ENCODE data around the gene TESMIN. TPM values are rescaled to one million over a fixed set of nuclear protein-coding genes. Genes with fewer than 3 reads are reported as not detected.

The TESMIN gene
- polyA plus RNA-seq, 1 donor, result 0.53 TPM

DNA sequence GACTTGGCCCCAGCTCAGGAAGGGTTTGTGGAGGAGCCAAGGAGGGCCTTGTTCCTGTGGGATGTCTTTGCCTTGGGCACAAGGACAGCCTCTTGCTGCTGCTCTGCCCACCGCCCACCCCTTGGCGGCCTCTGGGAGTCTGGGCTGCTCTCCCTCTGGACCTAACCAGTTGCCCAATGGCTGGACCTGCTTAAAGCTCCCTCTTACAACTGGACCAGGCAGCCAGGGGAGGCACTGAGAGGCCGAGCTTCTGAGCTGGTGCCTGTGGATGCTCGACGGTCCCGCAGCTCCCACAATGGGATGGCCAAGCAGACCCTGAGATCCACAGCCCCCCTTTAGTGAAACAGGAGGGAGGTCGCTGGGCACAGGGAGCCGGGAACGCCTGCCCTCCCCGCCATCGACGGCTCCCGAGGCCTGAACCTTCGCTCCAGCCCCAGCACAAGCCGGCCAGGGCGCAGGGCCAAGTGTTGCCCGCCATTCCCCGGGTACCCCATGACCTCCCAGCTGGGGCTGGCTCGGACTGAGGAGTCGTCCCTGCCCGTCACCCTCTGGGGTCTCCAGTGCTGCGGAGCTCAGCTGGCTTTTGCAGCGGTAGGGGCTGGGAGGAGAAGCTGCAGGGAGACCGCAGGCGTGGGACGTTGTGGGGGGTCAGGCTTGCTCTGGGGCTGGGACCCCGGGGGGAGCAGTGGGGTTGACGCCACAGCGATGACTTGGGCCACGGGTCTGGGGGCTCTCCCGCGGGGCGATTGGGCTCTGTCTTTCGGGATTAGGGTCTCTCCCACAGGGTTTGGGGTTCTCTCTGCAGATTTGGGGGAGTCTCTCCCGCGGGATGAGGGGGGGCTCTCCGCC, 67.6 kb downstream of the TESMIN start:
- no peak for DNase-seq (ENCODE audit: low read depth)

DNA sequence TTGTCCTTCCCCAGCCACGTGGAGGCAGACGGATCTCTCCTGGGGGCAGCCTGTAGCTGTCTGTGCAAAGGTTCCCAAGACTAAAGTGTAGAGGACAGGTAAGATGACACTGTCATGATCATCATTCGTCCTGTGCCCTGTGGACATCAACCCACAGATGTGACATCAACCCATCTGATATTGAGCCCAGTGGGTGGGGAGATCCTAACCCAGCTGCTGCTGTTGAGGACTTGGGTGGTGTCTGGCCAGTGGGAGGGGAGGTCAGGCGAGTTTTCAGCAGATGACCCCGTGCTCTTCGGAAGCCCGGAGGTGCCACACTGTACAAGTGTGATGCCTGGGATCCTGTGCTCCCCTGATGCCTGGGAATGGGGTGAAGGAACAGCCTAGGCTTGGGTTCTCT, 68.2 kb downstream of the TESMIN start:
- no peak for DNase-seq (ENCODE audit: low read depth)

DNA sequence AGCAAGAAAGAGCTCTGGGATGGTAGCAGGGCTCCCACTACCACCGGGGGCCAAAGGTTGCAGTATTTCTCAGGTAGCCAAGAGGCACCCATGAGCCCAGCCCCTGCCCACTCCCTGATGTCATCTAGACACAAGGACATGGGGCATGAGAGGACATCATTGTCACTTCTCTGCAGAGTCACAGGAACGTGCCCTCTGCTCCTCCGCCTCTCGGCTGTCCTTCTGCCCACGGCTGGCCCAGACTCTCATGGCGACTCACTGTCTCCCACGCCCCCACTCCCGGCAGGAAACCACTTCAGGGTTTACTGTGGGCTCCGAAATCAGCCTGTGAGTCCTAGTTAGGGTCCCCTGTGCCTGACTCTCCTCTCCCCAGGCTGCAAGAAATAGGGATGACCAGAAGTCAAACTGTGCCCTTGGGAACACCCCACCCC, 68.8 kb downstream of the TESMIN start:
- no peak for DNase-seq (ENCODE audit: low read depth)

DNA sequence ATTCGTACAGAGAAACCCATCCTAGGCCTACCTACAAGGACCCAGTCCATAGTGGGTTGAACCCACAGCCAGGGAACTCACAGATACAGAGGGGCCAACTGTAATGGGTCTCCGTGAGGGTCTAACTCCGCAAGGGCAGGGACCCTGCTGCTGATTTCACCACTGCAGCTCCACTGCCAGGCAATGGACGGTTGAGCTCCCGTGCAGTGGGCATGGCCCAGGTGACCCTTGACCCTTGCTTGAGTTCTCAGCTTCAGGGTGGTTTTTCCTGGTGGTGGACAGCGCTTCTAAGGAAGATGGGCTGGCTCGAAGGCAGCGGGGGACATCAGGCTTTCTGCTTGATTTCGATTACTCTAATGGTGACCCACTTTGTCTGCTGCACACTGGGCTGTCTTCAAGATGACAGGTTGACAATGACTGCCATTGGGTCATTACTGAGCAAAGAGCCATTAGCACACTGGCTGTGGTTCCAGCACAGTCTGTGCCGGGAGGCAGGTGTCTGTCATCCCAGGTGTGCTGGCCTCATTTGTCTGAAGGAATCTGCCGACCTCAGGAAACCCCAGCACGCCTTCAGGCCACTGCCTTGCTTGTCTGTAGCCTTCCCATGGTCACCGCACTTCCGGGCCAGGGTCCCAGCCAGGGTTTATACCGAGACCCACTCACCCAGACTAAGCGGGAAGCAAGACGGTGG, 70.6 kb downstream of the TESMIN start:
- DNase-seq (ENCODE audit: low read depth), result no peak

DNA sequence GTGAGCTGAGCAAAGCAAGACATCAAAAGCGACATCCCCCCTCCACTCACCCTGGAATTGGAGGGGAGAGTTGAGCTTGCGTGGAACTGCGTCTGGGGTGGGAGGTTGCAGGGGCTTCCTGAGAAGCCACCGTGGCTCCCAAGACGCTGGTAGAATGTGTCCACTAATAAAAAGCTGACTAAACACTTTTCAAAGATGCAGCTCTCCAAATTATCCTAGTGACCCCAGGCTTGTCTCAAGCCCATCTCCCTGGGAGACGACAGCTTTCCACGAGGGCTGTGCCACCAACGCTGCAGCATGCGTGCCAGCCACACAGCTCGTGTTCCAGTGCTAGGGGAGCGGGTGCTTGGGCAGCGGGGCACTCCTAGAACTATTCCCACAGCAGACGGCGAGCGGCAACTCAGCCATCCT, 73.3 kb downstream of the TESMIN start:
- DNase-seq (ENCODE audit: low read depth), result no peak

DNA sequence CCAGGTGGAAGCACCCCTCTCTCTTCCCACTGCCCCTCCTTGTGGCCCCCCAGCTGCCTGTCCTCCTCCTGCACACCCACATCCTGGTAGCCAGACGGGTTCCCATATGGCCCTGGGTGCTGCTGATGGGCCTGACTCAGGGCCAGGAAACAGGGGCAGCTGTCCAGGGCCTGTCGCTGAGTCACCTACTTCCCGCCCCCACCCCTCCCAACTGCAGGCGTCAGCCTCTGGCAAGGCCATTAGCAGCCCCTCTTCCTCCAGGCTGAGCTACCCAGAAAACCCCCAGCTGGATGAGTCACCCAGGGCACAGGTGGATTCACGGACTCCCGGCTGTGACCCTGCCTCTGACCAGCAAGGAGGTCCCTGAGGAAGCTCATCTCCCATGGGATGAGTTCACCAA, 73.9 kb downstream of the TESMIN start:
- DNase-seq (ENCODE audit: low read depth), result no peak

DNA sequence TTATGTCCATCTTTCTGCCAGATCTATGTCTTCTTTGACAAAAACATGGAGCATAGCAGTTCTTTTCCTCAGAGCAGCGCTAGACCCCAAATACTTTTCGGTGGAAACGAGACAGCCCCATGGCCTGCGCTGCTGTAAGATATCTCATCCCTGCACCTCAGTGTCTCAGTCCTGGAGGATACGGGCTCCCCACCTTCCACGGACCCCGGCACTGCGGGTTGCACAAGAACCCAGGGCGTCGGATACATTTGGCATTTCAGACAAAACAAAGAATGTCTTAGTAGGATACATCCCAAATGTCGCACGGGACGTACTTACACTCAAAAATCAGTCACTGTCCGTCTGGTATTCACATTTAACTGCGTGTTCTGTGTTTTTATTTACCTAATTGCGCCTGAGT, 76.9 kb downstream of the TESMIN start:
- DNase-seq (ENCODE audit: low read depth), result no peak

DNA sequence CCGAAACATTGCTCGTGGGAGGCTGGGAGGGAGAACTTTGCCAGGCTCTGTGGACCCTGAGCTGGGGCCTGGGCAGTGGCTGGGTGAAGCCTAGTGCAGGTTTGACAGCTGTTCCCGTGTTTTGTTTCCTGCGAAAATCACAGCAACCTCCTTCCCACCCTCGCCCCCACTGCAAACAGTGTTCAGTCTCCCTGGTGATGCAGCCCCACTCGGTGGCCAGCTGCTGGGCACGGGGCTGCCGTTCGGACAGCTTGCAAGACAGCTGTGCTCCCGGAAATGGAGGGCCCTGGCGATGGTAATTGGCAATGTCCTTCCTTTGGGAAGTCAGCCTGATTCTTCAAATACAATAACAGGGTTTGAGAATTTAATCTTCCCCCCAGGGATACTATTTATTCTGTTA, 77.3 kb downstream of the TESMIN start:
- DNase-seq (ENCODE audit: low read depth), result no peak

DNA sequence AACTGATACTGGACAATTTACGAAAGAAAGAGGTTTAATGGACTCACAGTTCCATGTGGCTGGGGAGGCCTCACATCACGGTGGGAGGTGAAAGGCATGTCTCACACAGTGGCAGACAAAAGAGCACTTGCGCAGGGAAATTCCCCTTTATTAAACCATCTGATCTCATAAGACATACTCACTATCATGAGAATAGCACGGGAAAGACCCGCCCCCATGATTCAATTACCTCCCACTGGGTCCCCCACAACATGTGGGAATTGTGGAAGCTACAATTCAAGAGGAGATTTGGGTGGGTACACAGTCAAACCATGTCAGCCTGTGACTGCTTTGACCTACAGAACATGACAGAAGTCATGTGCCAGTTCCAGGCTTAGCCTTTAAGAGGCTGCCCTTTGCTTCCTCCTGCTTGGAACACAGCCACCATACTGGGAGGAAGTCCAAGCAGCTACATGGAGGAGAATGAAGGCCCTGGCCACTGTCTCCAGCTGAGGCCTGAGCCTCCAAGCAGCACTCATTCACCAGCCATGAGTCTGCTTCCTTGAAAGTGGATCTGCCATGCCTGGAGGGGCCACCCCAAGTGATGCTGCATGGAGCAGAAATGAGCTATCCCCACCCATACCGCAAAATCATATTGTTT, 77.9 kb downstream of the TESMIN start:
- no peak for DNase-seq (ENCODE audit: low read depth)

DNA sequence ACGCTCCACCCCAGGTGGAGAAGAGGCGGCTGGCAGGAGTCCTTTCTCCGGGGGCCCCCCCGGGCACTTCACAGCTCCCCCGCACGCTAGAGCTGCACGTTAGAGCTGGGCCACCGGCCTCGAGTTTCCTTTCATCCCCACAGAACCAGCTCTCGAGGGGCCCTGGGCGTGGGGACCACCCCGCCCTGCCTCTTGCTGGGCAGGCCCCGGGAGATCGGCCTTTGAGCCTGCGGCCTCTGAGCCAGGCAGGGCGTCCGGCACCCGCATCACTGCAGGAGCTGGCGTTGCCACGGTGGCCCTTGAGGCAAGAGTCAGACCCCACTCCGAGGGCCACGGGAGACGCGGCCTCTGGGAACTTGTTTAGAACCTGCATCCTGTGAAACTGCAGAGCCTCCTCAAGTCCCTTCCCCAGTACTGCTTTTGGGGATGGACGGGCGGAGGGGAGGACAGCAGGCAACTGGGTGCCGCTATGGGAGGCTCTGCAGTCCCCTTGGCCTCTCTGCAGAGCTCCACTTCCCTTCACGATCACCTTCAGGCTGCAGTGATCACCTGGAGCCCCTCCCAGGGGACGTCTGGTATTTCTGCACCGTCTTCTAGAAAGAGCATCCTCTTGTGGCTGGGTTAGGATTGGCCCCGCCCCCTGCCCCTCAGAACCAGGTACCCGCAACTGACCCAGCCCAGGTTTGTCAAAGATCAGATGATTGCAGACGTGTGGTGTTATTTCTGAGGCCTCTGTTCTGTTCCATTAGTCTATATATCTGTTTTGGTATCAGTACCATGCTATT, 80.9 kb downstream of the TESMIN start:
- DNase-seq (ENCODE audit: low read depth), result no peak

DNA sequence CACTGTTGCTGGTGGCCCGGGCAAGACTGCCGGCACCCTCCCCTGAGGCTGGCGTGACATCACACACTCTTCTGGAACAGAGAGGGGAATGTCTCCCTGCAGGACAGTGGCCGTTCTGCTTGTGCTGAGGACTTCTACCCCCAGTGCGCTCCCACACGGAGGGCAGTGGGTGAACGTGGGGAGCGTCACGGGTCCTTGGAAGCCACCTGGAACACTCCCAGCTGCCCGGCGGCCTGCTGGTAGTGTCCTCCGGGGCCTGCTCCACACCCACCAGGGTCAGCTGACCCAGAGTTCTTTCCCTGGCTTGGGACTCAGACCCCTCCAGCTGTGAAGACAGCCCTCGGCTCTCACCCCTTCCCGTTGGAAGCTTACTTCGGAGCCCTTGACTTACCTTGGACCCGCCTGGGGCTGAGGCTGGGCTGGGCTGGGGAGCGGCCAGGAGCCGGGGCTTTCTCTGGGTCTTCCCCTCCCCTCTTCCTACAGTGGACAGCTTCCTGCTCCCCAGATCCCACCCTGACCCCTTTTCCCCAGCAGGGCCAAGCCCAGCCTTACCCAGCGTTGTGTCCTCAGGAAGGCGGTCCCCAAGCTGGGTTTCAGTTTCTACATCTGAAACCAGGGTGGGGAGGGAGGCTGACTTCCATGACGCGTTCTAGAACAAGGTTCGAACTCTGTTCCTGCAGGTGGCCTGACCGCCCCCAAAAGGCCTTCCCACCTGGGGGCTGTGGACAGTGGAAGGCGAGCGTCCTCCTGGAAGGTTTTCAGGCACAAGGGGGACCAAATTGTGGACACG, 81.8 kb downstream of the TESMIN start:
- DNase-seq (ENCODE audit: low read depth), result no peak

DNA sequence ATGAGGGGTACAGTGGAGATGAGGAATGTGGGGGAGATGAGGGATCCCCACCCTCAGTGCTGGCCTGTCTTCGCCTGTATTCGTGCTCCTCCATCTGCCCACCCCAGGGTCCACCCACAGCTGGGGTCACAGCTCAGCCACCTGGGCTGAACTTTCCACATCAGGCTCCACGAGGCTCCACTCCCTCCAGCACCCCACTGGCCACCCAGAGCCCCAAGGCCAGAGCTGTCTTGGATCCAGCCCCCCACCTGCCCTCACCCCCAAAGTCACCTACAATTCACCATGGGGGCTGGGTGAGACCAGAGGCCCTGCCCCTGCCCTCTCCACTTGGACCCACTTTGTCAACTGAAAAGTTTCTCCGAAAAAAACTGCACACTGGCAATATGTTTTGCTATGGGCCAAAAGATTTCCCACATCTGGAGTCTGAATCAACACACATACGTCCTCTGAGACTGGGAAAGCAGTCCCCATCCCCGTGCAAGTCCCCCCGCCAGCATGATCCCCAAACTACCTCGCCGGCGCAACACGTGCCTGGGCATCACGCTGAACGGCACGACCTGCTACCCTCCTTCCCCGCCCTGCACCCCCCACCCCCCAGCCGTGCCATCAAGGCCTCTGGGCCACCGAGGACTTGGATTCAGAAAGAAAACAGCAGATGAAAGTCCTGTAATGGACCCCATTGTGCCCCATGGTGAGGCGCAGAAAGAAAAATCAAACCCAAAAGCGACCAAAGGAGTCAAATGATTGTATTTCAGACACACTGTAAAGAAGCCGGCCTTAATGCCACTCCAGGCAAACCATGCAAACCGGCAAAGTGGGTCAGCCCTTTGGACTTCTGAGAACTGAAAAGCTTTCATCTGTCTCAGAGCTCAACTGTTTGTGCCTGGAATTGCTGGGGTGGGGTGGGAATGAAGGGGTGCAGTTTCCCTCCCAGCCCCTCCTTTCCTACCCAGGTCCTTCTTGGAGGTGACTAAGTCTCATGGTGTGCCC, 83.5 kb downstream of the TESMIN start:
- DNase-seq (ENCODE audit: low read depth), result no peak

DNA sequence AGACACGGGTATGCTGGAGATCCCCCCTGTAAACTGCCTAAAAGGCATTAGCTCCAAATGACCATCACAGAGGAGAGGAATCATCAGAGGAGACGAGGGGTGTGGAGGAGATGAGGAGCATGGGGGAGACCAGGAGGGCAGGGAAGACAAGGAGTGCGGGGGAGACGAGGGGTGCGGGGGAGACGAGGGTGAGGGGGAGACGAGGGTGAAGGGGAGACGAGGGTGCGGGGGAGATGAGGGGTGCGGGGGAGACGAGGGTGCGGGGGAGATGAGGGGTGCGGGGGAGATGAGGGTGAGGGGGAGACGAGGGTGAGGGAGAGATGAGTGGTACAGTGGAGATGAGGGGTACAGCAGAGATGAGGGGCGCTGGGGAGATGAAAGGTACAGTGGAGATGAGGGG, 84.5 kb downstream of the TESMIN start:
- no peak for DNase-seq (ENCODE audit: low read depth)

DNA sequence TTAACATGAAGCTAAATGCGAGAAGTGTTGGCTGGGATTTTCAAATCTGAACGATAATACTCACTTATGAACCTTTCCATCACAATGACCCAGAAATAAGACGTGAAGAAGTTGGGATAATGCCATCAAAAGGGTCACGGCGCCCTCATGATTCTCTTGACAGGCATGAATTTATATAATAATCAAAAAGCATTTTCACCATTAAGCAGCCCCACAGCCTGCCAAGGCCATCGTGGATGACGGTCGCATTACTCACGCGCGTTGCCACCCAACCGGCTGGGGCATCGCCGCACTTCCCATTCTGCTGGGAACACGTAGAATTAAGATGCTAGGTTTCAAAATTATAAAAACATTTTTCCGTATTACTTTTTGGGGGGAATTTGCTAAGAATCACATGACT, 85.9 kb downstream of the TESMIN start:
- no peak for DNase-seq (ENCODE audit: low read depth)

DNA sequence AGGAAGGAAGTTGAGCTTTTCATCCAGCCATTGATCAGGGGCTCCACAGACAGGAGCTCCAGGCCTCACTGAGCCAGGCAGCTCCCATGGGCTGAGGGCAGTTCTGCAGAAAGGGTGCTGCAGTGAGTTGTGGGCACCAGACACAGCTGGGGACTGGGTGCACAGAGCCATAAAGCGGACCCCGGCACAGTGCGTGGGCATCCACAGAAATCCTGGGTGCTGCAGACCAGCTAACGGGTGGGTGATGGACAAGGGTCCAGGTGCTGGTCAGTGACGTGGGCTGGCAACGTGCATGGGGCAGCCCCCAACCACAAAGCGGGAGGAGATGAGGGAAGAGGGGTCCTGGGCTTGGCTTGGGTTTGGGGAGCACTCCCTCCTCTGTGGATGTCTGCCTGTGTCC, 86.4 kb downstream of the TESMIN start:
- DNase-seq (ENCODE audit: low read depth), result no peak

DNA sequence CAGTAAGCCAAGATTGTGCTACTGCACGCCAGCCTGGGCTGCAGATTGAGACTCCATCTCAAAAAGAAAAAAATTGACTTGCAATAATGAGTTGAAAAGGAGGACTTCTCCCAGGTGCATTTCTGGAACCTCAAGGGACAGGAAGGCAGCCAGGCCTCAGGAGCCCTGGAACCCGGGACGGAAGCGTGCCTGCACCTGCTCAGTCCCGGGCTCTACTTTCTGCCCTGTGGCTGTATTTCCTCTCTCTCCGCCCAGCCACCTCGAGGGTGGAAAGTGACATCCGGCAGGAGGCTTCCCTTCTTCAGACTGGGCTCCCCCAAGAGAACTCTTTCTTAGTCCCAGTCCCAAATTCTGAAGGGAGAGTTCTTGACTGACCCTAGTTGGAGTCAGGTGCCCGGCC, 87.2 kb downstream of the TESMIN start:
- DNase-seq (ENCODE audit: low read depth), result no peak

DNA sequence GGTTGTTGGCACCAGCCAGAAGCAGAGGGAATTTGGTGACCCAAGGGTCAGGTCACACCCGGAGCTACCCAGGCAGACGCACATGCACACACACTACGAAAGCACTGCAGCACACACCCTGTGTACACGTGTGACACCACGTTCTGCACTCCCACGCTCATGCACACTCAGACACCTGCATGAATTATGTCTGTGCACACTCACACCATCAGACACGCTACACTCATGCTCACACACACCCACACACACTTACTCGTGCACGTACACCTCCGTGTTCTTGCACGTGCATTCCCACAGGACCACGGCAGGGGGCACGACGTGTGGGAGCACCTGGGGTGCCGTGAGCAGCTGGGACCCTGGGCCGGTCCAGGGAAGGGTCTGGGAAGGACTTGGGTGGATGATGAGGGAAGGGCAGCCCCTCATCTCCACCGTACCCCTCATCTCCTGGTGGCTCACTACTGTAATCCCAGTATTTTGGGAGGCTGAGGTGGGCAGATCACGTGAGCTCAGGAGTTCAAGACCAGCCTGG, 87.8 kb downstream of the TESMIN start:
- no peak for DNase-seq (ENCODE audit: low read depth)

DNA sequence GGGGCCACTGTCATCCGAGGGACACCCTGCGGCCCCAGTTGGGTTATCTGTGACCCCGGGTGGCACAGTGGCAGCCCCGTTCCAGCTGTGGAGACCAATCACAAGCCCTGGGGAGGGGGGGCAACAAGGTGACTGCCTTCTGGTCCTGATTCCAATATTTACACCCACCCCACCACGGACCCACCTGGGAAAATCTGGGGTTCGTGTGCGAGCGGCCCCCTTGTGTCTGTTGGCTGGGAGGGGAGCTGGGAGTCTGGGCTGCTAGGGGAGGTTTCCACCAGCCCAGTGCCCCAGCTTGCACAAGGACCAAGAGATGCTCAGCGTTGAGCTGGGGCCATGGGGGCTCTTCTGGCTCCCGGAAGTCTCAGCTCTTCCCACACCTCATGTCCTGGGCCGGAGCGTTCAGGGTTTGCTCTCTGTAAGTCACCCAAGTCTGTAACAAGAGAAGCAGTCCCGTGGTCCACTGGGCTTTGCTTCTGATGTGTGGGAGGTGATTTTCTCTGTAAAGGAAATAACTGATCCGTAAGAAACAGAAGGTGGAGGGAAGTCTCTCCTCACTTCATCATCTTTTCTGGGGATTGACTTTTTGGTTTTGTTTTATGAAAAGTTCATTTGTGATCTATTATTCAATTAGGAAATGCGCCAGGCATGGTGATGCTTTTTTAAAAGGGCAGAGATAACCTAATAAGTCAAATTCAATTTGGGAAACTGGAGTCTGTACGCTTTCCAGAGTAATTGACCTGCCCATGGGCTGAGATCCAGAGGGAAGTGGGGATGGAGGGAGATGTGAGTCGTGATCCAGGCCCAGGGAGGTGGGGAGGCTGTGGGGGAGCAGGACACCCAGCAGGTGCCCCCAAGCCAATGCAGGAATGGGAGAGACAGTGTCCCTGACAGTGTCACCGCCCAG, 89.4 kb downstream of the TESMIN start:
- no peak for DNase-seq (ENCODE audit: low read depth)

DNA sequence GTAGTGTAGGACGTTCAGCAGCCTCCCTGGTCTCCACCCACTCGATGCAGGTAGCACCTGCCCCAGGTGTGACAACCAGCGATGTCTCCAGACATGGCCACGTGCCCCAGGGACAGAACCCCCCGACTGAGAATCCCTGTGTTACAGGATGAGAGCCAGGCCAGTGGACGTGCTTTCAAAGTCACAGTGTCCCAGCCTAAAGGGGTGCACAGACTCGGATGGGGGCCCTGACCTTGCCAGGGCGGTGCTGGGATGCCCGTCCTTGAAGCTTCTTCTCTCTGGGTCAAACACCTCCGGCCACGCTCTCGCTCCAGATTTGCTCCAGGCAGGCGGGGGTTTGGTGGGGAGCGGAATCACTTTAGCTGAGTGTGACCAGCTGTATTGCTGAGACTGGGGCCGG, 90.3 kb downstream of the TESMIN start:
- no peak for DNase-seq (ENCODE audit: low read depth)

All from forelimb muscle (tissue), 1 donor.